Posterior cingulate gyrus (tissue), 11 donors: ENCODE results near the gene IL10RA.
"Not testable (repeated sequence)": the region's sequence is repeated elsewhere in the genome, so short reads cannot be mapped to it uniquely, and the experiment has no call there.

Source experiments
- DNase-seq, 10 donors: peaks; one replicate each; pipeline versions ENCODE4 v3.0.0 to v3.0.0-alpha.2; 2020 to 2021; ENCODE audit warnings: mixed read lengths in 3 of 10
- intact Hi-C: fragments of 100-400 bp; cut with DNase I; formaldehyde crosslinking; loops from one replicate; pipeline ENCODE4 v1.15.1; 2023

IL10RA gene

GRCh38 chr11:117959438-117960149, 26.6 kb upstream of the IL10RA start:
- intact Hi-C loops = no loop called here
- DNase-seq = no peak

DNA sequence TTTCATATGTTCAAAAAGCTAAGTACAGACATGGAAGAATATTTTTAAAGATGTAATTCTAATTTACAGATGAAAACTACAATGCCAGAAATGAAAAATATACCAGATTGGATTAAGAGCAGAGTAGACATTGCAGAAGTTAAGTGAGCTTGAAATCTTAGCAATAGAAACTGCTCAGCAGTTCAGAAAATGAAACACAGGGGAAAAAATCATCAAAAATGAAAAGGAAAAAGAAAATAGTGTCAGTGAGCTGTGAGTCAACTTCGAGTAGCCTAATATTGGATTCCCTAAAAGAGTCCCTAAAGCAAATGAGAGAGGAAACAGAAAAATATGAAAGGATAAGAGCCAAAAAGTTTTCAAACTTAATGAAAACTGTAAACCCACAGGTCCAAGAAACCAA, 25.8 kb upstream of the IL10RA start:
- no peak for DNase-seq
- intact Hi-C loops = no loop called here

GRCh38 chr11:117961896-117962295, 24.3 kb upstream of the IL10RA start:
- no peak for DNase-seq

DNA sequence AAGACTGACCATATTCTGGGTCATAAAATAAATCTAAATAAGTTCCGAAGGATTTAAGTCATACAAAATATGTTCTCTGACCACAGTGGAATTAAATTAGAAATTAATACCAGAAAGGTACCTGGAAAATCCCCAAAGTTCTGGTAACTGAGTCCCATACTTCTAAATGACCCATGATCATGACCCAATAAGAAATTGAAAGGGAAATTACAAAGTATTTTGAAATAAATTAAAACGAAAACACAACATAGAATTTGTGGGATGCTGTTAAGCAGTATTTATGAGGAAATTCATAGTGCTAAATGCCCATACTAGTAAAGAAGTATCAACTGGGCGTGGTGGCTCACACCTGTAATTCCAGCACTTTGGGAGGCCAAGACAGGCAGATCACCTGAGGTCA, 23.4 kb upstream of the IL10RA start:
- DNase-seq = no peak
- intact Hi-C loops = no loop called here

More at GRCh38 chr11:117961896-117962295, 24.3 kb upstream of the IL10RA start:
- intact Hi-C loops = no loop called here

- intact Hi-C loops = no loop called here
- no peak for DNase-seq
Observed at GRCh38 chr11:117966908-117967307, 19.3 kb upstream of the IL10RA start.

- intact Hi-C loops = no loop called here
- DNase-seq = no peak
Observed at GRCh38 chr11:117969160-117969991, 16.8 kb upstream of the IL10RA start.

GRCh38 chr11:117970400-117971024, 15.7 kb upstream of the IL10RA start:
- no peak for DNase-seq
- intact Hi-C loops = no loop called here

- no peak for DNase-seq
- intact Hi-C loops = no loop called here
Observed at GRCh38 chr11:117972044-117972443, 14.2 kb upstream of the IL10RA start.

- intact Hi-C loops = no loop called here
- no peak for DNase-seq
Observed at GRCh38 chr11:117972629-117973502, 13.3 kb upstream of the IL10RA start.

DNA sequence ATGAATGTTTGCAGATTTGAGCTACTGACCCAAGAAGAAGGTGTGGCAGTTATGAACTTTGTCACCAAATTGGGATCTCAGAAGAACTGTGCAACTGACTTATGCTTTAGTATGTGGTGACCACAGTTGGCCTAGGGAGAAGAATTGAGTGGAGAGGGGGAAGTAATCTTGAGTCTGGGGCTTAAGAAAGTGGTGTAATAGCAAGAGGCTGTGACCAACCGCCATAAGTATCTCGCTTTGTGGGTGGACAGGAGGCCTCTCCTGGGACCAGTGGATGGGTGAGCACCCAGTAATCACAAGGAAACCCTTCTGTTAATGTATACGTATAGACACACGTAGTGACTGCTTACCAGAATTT, 12.7 kb upstream of the IL10RA start:
- intact Hi-C loops = no loop called here

GRCh38 chr11:117976445-117976844, 9.7 kb upstream of the IL10RA start:
- DNase-seq = no peak
- intact Hi-C loops = no loop called here

More for the DNA sequence above, 12.7 kb upstream of the IL10RA start:
- DNase-seq = no peak

- intact Hi-C loops = no loop called here
- no peak for DNase-seq
Observed at GRCh38 chr11:117977029-117977428, 9.2 kb upstream of the IL10RA start.

- intact Hi-C loops = not testable (repeated sequence)
Observed at GRCh38 chr11:117977612-117978264, 8.5 kb upstream of the IL10RA start.

GRCh38 chr11:117978291-117978910, 7.8 kb upstream of the IL10RA start:
- DNase-seq, intact Hi-C loops: not testable (repeated sequence)

More at GRCh38 chr11:117977612-117978264, 8.5 kb upstream of the IL10RA start:
- DNase-seq = not testable (repeated sequence)

- no peak for DNase-seq
- intact Hi-C loops = no loop called here
Observed at GRCh38 chr11:117978991-117979390, 7.2 kb upstream of the IL10RA start.

GRCh38 chr11:117979481-117980211, 6.5 kb upstream of the IL10RA start:
- intact Hi-C loops = no loop called here
- DNase-seq = no peak

GRCh38 chr11:117980280-117980679, 5.9 kb upstream of the IL10RA start:
- DNase-seq = no peak
- intact Hi-C loops = no loop called here

DNA sequence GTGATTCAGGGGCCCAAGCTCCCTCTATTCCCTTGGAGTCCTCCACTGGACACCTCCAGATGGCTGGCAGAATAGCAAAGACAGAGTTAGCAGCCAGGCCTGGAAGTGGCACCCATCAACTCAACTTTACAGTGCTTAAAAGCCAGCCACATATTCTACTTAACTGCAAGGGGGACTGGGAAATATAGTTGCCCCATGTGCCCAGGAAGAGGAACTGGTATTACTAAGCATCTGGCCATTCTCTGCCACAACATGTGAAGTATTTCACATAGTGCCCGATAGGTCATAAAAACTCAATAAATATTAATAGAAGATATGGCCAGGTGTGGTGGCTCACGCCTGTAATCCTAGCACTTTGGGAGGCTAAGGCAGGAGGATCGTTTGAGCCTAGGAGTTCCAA, 5.5 kb upstream of the IL10RA start:
- DNase-seq = no peak
- intact Hi-C loops = no loop called here

GRCh38 chr11:117983163-117983475, 3.1 kb upstream of the IL10RA start:
- no peak for DNase-seq
- intact Hi-C loops = no loop called here
